ENCODE data around the gene RDH13.
"Not testable (repeated sequence)": the region's sequence is repeated elsewhere in the genome, so short reads cannot be mapped to it uniquely, and the experiment has no call there.

Gene RDH13

GRCh38 chr19:55013596-55013995 is 49.4 kb downstream of the RDH13 start:
- TF ChIP-seq CTCF (IDR thresholded peaks at IDR 0.05; ENCODE audit: control insufficient read depth, insufficient read depth, low read depth, low read length, missing control alignments), result no peak
- no peak overlapping the region for H3K4me3 ChIP-seq (ENCODE audit: control insufficient read depth, low read depth, low read length)
- DNase-seq (ENCODE audit: low read depth), result no peak

GRCh38 chr19:55012306-55012705 is 50.6 kb downstream of the RDH13 start:
- no peak for TF ChIP-seq CTCF (IDR thresholded peaks at IDR 0.05; ENCODE audit: control insufficient read depth, insufficient read depth, low read depth, low read length, missing control alignments)
- DNase-seq (ENCODE audit: low read depth), result no peak
- H3K4me3 ChIP-seq (ENCODE audit: control insufficient read depth, low read depth, low read length), result no peak overlapping the region

GRCh38 chr19:55010561-55010960 is 52.4 kb downstream of the RDH13 start:
- not testable (repeated sequence) for DNase-seq (ENCODE audit: low read depth); H3K4me3 ChIP-seq (ENCODE audit: control insufficient read depth, low read depth, low read length)

GRCh38 chr19:55008781-55009180 is 54.2 kb downstream of the RDH13 start:
- DNase-seq (ENCODE audit: low read depth); H3K4me3 ChIP-seq (ENCODE audit: control insufficient read depth, low read depth, low read length): not testable (repeated sequence)

- DNase-seq (ENCODE audit: low read depth); H3K4me3 ChIP-seq (ENCODE audit: control insufficient read depth, low read depth, low read length): not testable (repeated sequence)
These were observed 54.8 kb downstream of the RDH13 start for GRCh38 chr19:55008189-55008588.

GRCh38 chr19:55007537-55007936 is 55.4 kb downstream of the RDH13 start:
- H3K4me3 ChIP-seq (ENCODE audit: control insufficient read depth, low read depth, low read length), result not testable (repeated sequence)

GRCh38 chr19:55006795-55007194 is 56.2 kb downstream of the RDH13 start:
- H3K4me3 ChIP-seq (ENCODE audit: control insufficient read depth, low read depth, low read length); DNase-seq (ENCODE audit: low read depth): not testable (repeated sequence)

More at GRCh38 chr19:55007537-55007936, 55.4 kb downstream of the RDH13 start:
- DNase-seq (ENCODE audit: low read depth), result not testable (repeated sequence)

- no peak for TF ChIP-seq CTCF (IDR thresholded peaks at IDR 0.05; ENCODE audit: control insufficient read depth, insufficient read depth, low read depth, low read length, missing control alignments)
- DNase-seq (ENCODE audit: low read depth), result no peak
- H3K4me3 ChIP-seq (ENCODE audit: control insufficient read depth, low read depth, low read length), result no peak overlapping the region
These were observed 57.1 kb downstream of the RDH13 start for GRCh38 chr19:55005684-55006488.

- H3K4me3 ChIP-seq (ENCODE audit: control insufficient read depth, low read depth, low read length), result no peak overlapping the region
- no peak for TF ChIP-seq CTCF (IDR thresholded peaks at IDR 0.05; ENCODE audit: control insufficient read depth, insufficient read depth, low read depth, low read length, missing control alignments)
- no peak for DNase-seq (ENCODE audit: low read depth)
These were observed 62.2 kb downstream of the RDH13 start for GRCh38 chr19:55000761-55001160.

- DNase-seq (ENCODE audit: low read depth); H3K4me3 ChIP-seq (ENCODE audit: control insufficient read depth, low read depth, low read length): not testable (repeated sequence)
These were observed 64.2 kb downstream of the RDH13 start for GRCh38 chr19:54998751-54999239.

All from AG09309 (cell line).